Bone marrow (tissue), 2 donors: ENCODE measurements around the gene CREB3.
A peak's percentile ranks its signal among the peaks of the same experiment; 100 is the strongest.

Source experiments
- DNase-seq, 2 donors: peaks; one replicate each; lab custom pipeline; 2025; lab: John Stamatoyannopoulos, UW

Gene CREB3

GRCh38 chr9:35732185-35732799, at the start of gene CREB3, which contains the start of gene TLN1:
Gene CREB3, plus strand, starts transcription at chr9:35732666. Its CDS starts 107 bp downstream, at chr9:35732773.
Gene TLN1, minus strand, starts transcription at chr9:35732195. Its CDS starts 6,501 bp downstream, at chr9:35725694.
- DNase-seq = peak; percentile 84 to 94

- DNase-seq = no peak
Observed at GRCh38 chr9:35683323-35683722, 49.1 kb upstream of the CREB3 start.

GRCh38 chr9:35684921-35685320, 47.5 kb upstream of the CREB3 start:
- no peak for DNase-seq

- DNase-seq = no peak
Observed at GRCh38 chr9:35685506-35685905, 47.0 kb upstream of the CREB3 start.

- no peak for DNase-seq
Observed at GRCh38 chr9:35686222-35687203, 46.0 kb upstream of the CREB3 start.

- DNase-seq = no peak
Observed at GRCh38 chr9:35687306-35687705, 45.2 kb upstream of the CREB3 start.

- no peak for DNase-seq
Observed at GRCh38 chr9:35687972-35688557, 44.4 kb upstream of the CREB3 start.

GRCh38 chr9:35688558-35689541, 43.6 kb upstream of the CREB3 start:
- DNase-seq = peak in 1 of 2 donors; percentile 2

- no peak for DNase-seq
Observed at GRCh38 chr9:35689542-35690293, 42.7 kb upstream of the CREB3 start, which contains the start of gene TPM2. Gene TPM2, minus strand, starts transcription at chr9:35689925. Its CDS starts 108 bp downstream, at chr9:35689817.

GRCh38 chr9:35690294-35690613, 42.2 kb upstream of the CREB3 start:
- DNase-seq = peak in 1 of 2 donors; percentile 31

GRCh38 chr9:35690614-35691333, 41.7 kb upstream of the CREB3 start:
- peak; percentile 31 to 55 for DNase-seq

GRCh38 chr9:35691334-35691650, 41.2 kb upstream of the CREB3 start:
- DNase-seq = no peak

- no peak for DNase-seq
Observed at GRCh38 chr9:35691757-35692301, 40.6 kb upstream of the CREB3 start.

GRCh38 chr9:35695943-35696401, 36.5 kb upstream of the CREB3 start:
- no peak for DNase-seq

GRCh38 chr9:35696520-35697215, 35.8 kb upstream of the CREB3 start:
- DNase-seq = peak in 1 of 2 donors; percentile 6

GRCh38 chr9:35697486-35697885, 35.0 kb upstream of the CREB3 start:
- DNase-seq = no peak

GRCh38 chr9:35698231-35698630, 34.2 kb upstream of the CREB3 start:
- DNase-seq = no peak

GRCh38 chr9:35700031-35700430, 32.4 kb upstream of the CREB3 start:
- no peak for DNase-seq

- DNase-seq = no peak
Observed at GRCh38 chr9:35700942-35701341, 31.5 kb upstream of the CREB3 start.
